K562 (cell line): ENCODE measurements around the gene LSS. TPM values are rescaled to one million over a fixed set of nuclear protein-coding genes. Genes with fewer than 3 reads are reported as not detected.

Source experiments
- ATAC-seq: fragments of 200-7000 bp; cut with Tn5 transposase; 3 replicates; pipeline ENCODE4 v1.9.1; 2020; ENCODE audit warnings: moderate library complexity
- BruUV-seq: library from RNA; stranded (reverse); fragments of 400-500 nt; replicated peaks from 2 replicates; lab custom pipeline; 2021; lab: Mats Ljungman, UMichigan
- CTCF ChIA-PET: fragments of 300-600 bp; formaldehyde crosslinking; extraction: SDS; loops from one replicate; lab custom pipeline; 2021; ENCODE audit warnings: low intra/inter-chr PET ratio; lab: Yijun Ruan, JAX
- POLR2A ChIA-PET: fragments of 300-600, 350-650 bp; sonication (Branson Sonifier 250); formaldehyde crosslinking; extraction: SDS; loops from one replicate; lab custom pipeline; 2021; ENCODE audit warnings: antibody characterized with exemption, inconsistent platforms; lab: Yijun Ruan, JAX
- DNase-seq, 4 experiments: peaks; one replicate each; pipeline versions ENCODE4 v3.0.0 to v3.0.0-alpha.2; 2011 to 2018; ENCODE audit warnings: low spot score in 3 of 4, mixed read lengths in 3 of 4; ENCODE audit errors: extremely low read depth in 1 of 4
- FAIRE-seq: peaks from 2 replicates; lab custom pipeline; 2011; peaks lifted over from hg19 to GRCh38; lab: Jason Lieb, UNC
- H2AFZ ChIP-seq: 2 replicates; pipeline ENCODE4 v1.6.0; 2011; ENCODE audit warnings: low read depth, low read length, control low read depth, inconsistent platforms
- H3K27ac ChIP-seq: fragments of 200-600 bp; 3 replicates; pipeline ENCODE4 v1.8.0; 2011; ENCODE audit warnings: low read depth, mild to moderate bottlenecking, control low read depth, inconsistent platforms, low read length, moderate library complexity, mixed read lengths; ENCODE audit errors: extremely low read depth
- H3K27me3 ChIP-seq, 2 experiments: fragments of 300-600 bp in 1 of 2; 2 replicates in 1 of 2; 3 replicates in 1 of 2; pipeline versions ENCODE4 v1.6.0 to v1.8.0; 2011; ENCODE audit warnings: inconsistent platforms in 2 of 2, low read length in 2 of 2, mild to moderate bottlenecking in 1 of 2, mixed read lengths in 1 of 2, moderate library complexity in 1 of 2; ENCODE audit not compliant: control insufficient read depth in 2 of 2, insufficient read depth in 2 of 2
- H3K36me3 ChIP-seq: fragments of 300-600 bp; 3 replicates; pipeline ENCODE4 v1.8.0; 2011; ENCODE audit warnings: mild to moderate bottlenecking, low read length, inconsistent platforms; ENCODE audit not compliant: control insufficient read depth, insufficient read depth
- H3K4me1 ChIP-seq, 2 experiments: fragments of 200-600 bp in 1 of 2; replicated peaks in 1 of 2; 2 replicates in 1 of 2; 3 replicates in 1 of 2; pipeline versions ENCODE4 v1.5.1 to v1.8.0; 2011; ENCODE audit warnings: inconsistent platforms in 2 of 2, low read length in 2 of 2, mild to moderate bottlenecking in 1 of 2, mixed read lengths in 1 of 2, moderate library complexity in 1 of 2; ENCODE audit not compliant: control insufficient read depth in 2 of 2, insufficient read depth in 2 of 2
- H3K4me2 ChIP-seq: 2 replicates; pipeline ENCODE4 v1.6.1; 2011; ENCODE audit warnings: low read length, control low read depth, inconsistent platforms, mixed read lengths; ENCODE audit not compliant: insufficient read depth
- H3K4me3 ChIP-seq: fragments of 200-600 bp; sonication (generic), shearing (Covaris generic); 2 replicates; pipeline ENCODE4 v1.5.1; 2016; ENCODE audit warnings: control low read depth, inconsistent platforms
- H3K79me2 ChIP-seq: fragments of 200-600 bp; 3 replicates; pipeline ENCODE4 v1.8.0; 2011; ENCODE audit warnings: low read length, inconsistent platforms; ENCODE audit not compliant: control insufficient read depth, insufficient read depth
- H3K9ac ChIP-seq, 2 experiments: 2 replicates each; pipeline versions ENCODE4 v1.6.0 to v1.6.1; 2011; ENCODE audit warnings: low read depth in 2 of 2, low read length in 2 of 2, control low read depth in 1 of 2, inconsistent platforms in 1 of 2, mild to moderate bottlenecking in 1 of 2, mixed read lengths in 1 of 2; ENCODE audit not compliant: insufficient read depth in 1 of 2
- H3K9me1 ChIP-seq: one replicate; pipeline ENCODE4 v1.6.0; 2011; ENCODE audit warnings: inconsistent platforms, mild to moderate bottlenecking, low read length, moderate library complexity; ENCODE audit not compliant: control insufficient read depth, insufficient read depth
- H3K9me3 ChIP-seq: replicated peaks from 2 replicates; pipeline ENCODE4 v1.5.1; 2011; ENCODE audit warnings: low read depth, low read length, inconsistent platforms; ENCODE audit not compliant: control insufficient read depth, insufficient read depth
- H4K20me1 ChIP-seq: replicated peaks from 2 replicates; pipeline ENCODE4 v1.6.1; 2011; ENCODE audit warnings: low read length, inconsistent platforms, mixed read lengths; ENCODE audit not compliant: control insufficient read depth, insufficient read depth
- ASH1L ChIP-seq: fragments of 450-650 bp; IDR thresholded peaks from 2 replicates; pipeline ENCODE4 v1.6.1; 2018; ENCODE audit warnings: borderline replicate concordance, mild to moderate bottlenecking, low read depth; ENCODE audit not compliant: partially characterized antibody
- ETS2 ChIP-seq: IDR thresholded peaks from 2 replicates; pipeline ENCODE4 v1.6.1; 2016; ENCODE audit warnings: borderline replicate concordance, missing genetic modification characterization, mild to moderate bottlenecking, moderate library complexity, missing compliant biosample characterization; ENCODE audit not compliant: poor library complexity, severe bottlenecking
- ETV5 ChIP-seq: sonication (generic); formaldehyde crosslinking; IDR thresholded peaks from 2 replicates; pipeline ENCODE4 v1.4.0; 2020; ENCODE audit warnings: low read depth, mild to moderate bottlenecking, missing genetic modification reagents
- FOXA3 ChIP-seq, 2 experiments: fragments of 450-650 bp in 1 of 2; sonication (generic) in 1 of 2; formaldehyde crosslinking; IDR thresholded peaks in 1 of 2; conservative IDR thresholded peaks in 1 of 2; 2 replicates each; pipeline versions ENCODE4 v1.4.0 to v1.8.0; 2020 to 2022; ENCODE audit warnings: mild to moderate bottlenecking in 2 of 2, missing genetic modification reagents in 1 of 2
- NFIX ChIP-seq: fragments of 250-450 bp; sonication (Bioruptor Pico); IDR thresholded peaks from 2 replicates; pipeline ENCODE4 v1.4.0; 2020; ENCODE audit warnings: low read depth, mild to moderate bottlenecking, moderate library complexity
- POLR2A ChIP-seq: fragments of 450-650 bp; conservative IDR thresholded peaks from 2 replicates; pipeline ENCODE4 v1.6.1; 2016
- TBP ChIP-seq: optimal IDR thresholded peaks from 2 replicates; pipeline ENCODE3; 2011; ENCODE audit warnings: low read depth, low read length, improper control_type of control experiment
- ZBTB1 ChIP-seq: sonication (generic); formaldehyde crosslinking; IDR thresholded peaks from 2 replicates; pipeline ENCODE4 v1.8.1; 2023; ENCODE audit warnings: missing genetic modification reagents, low read depth, mild to moderate bottlenecking, borderline replicate concordance
- WGBS: fragments of 100-300 bp; shearing (Covaris generic); methylation state at CpG from one replicate; pipeline ENCODE4 v1.1.6; 2016; ENCODE audit warnings: low coverage, mixed read lengths; ENCODE audit not compliant: insufficient coverage; ENCODE audit errors: missing lambda C conversion rate; 5-methylcytosine and 5-hydroxymethylcytosine counted together
- in situ Hi-C: fragments of 300-500 bp; cut with MboI; formaldehyde crosslinking; loops from 4 replicates; pipeline ENCODE4 v1.15.0; 2018; ENCODE audit warnings: inconsistent platforms, mixed read lengths
- intact Hi-C: fragments of 100-400 bp; cut with micrococcal nuclease; formaldehyde crosslinking; loops from 2 replicates; pipeline ENCODE4 v1.14.2; 2022
- polyA plus RNA-seq, 8 experiments: library from polyadenylated mRNA; depleted of rRNA in 4 of 8; stranded (reverse) in 5 of 8; unstranded in 3 of 8; fragments of >200 nt; fragmentation: Nextera tagmentation in 2 of 8; fragmentation: Illumina TruSeq in 1 of 8; extraction: Ambion mirVana in 2 of 8; extraction: Trizol in 1 of 8; gene quantifications; 2 replicates each; pipeline versions ENCODE4 v1.2.1 to v1.2.3, GENCODE V29; 2011 to 2014; ENCODE audit warnings: inconsistent platforms in 1 of 8, missing spikeins in 1 of 8
- total RNA-seq, 7 experiments: library from RNA; depleted of rRNA in 6 of 7; stranded (reverse); fragments of >200 nt in 6 of 7; fragmentation: Illumina TruSeq in 2 of 7; extraction: Trizol in 2 of 7; gene quantifications; 2 replicates each; pipeline versions ENCODE4 v1.2.1 to v1.2.3, GENCODE V29; 2011 to 2021; ENCODE audit warnings: low replicate concordance in 1 of 7
- TF ChIP-seq, protein P1 (sequence below): sonication (generic); formaldehyde crosslinking; IDR thresholded peaks from 2 replicates; pipeline ENCODE4 v1.8.0; 2022; ENCODE audit warnings: mild to moderate bottlenecking, missing genetic modification reagents
- TF ChIP-seq, protein P2 (sequence below): fragments of 250-450 bp; sonication (Bioruptor Pico); IDR thresholded peaks from 2 replicates; pipeline ENCODE4 v1.8.0; 2022; ENCODE audit warnings: inconsistent platforms, mild to moderate bottlenecking, moderate library complexity, borderline replicate concordance
- TF ChIP-seq, protein P3 (sequence below): fragments of 250-450 bp; sonication (Bioruptor Pico); IDR thresholded peaks from 2 replicates; pipeline ENCODE4 v1.9.0; 2021; ENCODE audit warnings: mild to moderate bottlenecking, inconsistent platforms

LSS gene
- total and polyA plus RNA-seq, 9 of the 15 experiments (the other 6 are each of a cell fraction or from before 2014, with no cell fraction given): 2.2 to 89.5 (median 37.4) TPM

DNA sequence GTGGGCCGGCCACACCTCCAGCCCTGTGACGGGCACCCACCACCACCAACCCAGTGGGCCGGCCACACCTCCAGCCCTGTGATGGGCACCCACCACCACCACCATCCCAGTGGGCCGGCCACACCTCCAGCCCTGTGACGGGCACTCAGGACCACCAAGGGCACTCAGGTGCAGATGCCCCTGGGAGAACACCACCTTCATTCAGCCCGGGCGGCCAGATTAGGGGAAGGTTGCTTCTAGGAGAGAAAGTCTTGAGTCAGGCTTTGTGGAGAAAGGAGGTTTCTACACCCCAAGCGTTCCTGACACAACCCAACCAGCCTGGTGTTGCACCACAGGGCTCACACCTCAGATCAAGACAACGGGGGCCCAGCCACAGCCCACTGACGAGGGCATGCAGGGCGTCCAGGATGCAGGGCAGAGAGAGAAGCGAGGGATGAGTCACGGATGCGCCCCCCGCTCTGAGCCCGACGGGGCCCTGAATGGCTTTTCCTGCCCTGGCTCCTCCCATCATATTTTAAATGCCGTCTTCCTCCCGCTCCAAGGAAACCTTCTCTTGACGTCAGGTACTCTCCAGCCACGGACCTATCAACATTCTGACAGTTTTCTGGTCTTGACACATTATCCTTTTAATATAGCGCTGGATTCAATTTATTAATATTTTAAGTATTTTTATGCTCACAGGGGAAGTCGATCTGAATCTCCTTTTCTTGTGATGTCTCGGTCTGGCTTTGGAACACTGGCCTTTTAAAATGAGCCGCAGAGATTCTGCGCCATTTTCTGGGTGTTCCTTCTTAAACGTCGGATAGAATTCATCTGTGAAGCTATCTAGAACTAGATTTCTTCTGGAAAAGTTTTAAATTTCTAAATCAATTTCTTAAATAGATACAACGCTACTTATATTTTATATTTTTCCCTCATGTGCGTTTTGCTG, 43.7 kb downstream of the LSS start:
- FAIRE-seq (peak; percentile 57), ATAC-seq (peak; percentile 53), DNase-seq (peak; percentile 75 to 88 (median 86))
- ChIA-PET POLR2A (interaction anchor here (0.7 kb wide), 1 partner anchor 1267 kb away, joined by 3 read pairs; no protein-coding TSS in a partner anchor), CTCF (no interaction called here)
- peak overlapping the region; percentile 96 for H2AFZ ChIP-seq
- WGBS: 3% methylated on average over 30 of the region's 30 CpGs
- intact Hi-C loops: loop anchor here (5.0 kb wide), 1 partner anchor 42 kb away; the partner anchor contains the start of gene LSS
- in situ Hi-C loops: no loop called here
- peaks cover 39% of the 10 kb centered on the region for H3K79me2 ChIP-seq
- peaks cover 45% of the 10 kb centered on the region; the same call in 2 of the 3 replicates for H3K36me3 ChIP-seq
- H3K9ac ChIP-seq: peak overlapping the region; percentile 45 to 86
- peak overlapping the region; percentile 88 for H3K4me3 ChIP-seq
- no peaks in the 10 kb centered on the region for H3K27me3 ChIP-seq
- H3K9me3 ChIP-seq: no peaks in the 10 kb centered on the region
- peak overlapping the region; percentile 67 for H3K27ac ChIP-seq
- peaks cover 64 to 85% of the 10 kb centered on the region in 2 experiments for H3K4me1 ChIP-seq
- peaks cover 5% of the 10 kb centered on the region for H3K9me1 ChIP-seq
- H3K4me2 ChIP-seq: peak overlapping the region; percentile 95
- no peaks in the 10 kb centered on the region for H4K20me1 ChIP-seq
- TSS peak; percentile 88 for BruUV-seq
- TF ChIP-seq, protein P1, sequence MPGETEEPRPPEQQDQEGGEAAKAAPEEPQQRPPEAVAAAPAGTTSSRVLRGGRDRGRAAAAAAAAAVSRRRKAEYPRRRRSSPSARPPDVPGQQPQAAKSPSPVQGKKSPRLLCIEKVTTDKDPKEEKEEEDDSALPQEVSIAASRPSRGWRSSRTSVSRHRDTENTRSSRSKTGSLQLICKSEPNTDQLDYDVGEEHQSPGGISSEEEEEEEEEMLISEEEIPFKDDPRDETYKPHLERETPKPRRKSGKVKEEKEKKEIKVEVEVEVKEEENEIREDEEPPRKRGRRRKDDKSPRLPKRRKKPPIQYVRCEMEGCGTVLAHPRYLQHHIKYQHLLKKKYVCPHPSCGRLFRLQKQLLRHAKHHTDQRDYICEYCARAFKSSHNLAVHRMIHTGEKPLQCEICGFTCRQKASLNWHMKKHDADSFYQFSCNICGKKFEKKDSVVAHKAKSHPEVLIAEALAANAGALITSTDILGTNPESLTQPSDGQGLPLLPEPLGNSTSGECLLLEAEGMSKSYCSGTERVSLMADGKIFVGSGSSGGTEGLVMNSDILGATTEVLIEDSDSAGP: no peak; the same call in 1 of the 2 replicates
- TF ChIP-seq FOXA3 (CRISPR knock-in tag; conservative IDR thresholded peaks at IDR 0.05 in 1 of 2, IDR thresholded peaks at IDR 0.05 in 1 of 2) (no peak), TBP (no peak), ETS2 (tag) (no peak), ZBTB1 (CRISPR knock-in tag) (no peak; the same call in 1 of the 2 replicates), NFIX (no peak), ETV5 (no peak), ASH1L (no peak), POLR2A (no peak; the same call in 1 of the 2 replicates)
- TF ChIP-seq, protein P2, sequence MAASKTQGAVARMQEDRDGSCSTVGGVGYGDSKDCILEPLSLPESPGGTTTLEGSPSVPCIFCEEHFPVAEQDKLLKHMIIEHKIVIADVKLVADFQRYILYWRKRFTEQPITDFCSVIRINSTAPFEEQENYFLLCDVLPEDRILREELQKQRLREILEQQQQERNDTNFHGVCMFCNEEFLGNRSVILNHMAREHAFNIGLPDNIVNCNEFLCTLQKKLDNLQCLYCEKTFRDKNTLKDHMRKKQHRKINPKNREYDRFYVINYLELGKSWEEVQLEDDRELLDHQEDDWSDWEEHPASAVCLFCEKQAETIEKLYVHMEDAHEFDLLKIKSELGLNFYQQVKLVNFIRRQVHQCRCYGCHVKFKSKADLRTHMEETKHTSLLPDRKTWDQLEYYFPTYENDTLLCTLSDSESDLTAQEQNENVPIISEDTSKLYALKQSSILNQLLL (CRISPR knock-in tag): no peak
- TF ChIP-seq, protein P3, sequence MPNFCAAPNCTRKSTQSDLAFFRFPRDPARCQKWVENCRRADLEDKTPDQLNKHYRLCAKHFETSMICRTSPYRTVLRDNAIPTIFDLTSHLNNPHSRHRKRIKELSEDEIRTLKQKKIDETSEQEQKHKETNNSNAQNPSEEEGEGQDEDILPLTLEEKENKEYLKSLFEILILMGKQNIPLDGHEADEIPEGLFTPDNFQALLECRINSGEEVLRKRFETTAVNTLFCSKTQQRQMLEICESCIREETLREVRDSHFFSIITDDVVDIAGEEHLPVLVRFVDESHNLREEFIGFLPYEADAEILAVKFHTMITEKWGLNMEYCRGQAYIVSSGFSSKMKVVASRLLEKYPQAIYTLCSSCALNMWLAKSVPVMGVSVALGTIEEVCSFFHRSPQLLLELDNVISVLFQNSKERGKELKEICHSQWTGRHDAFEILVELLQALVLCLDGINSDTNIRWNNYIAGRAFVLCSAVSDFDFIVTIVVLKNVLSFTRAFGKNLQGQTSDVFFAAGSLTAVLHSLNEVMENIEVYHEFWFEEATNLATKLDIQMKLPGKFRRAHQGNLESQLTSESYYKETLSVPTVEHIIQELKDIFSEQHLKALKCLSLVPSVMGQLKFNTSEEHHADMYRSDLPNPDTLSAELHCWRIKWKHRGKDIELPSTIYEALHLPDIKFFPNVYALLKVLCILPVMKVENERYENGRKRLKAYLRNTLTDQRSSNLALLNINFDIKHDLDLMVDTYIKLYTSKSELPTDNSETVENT: peak; percentile 78; the same call in 1 of the 2 replicates
